Adrenal gland (tissue), 12 donors: Measurements from ENCODE around the gene KYAT1. TPM values are rescaled to one million over a fixed set of nuclear protein-coding genes. Genes with fewer than 3 reads are reported as not detected.
A peak's percentile ranks its signal among the peaks of the same experiment; 100 is the strongest.

Source experiments
- DNase-seq, 7 donors: peaks; one replicate each; pipeline ENCODE4 v3.0.0-alpha.2; 2019 to 2020
- H3K27ac ChIP-seq, 5 donors: fragments of 200-600 bp; sonication (generic) in 4 of 5; 1 replicate in 3 of 5; 2 replicates in 2 of 5; pipeline versions ENCODE4 v1.5.1 to v1.8.0; 2016 to 2020; ENCODE audit warnings: mild to moderate bottlenecking in 1 of 5
- H3K27me3 ChIP-seq: fragments of 200-600 bp; 2 replicates; pipeline ENCODE4 v1.8.0; 2021
- H3K36me3 ChIP-seq, 2 donors: fragments of 200-600 bp; replicated peaks in 1 of 2; 1 replicate in 1 of 2; 2 replicates in 1 of 2; pipeline versions ENCODE4 v1.5.1 to v1.8.0; 2018 to 2022
- H3K4me1 ChIP-seq, 2 donors: fragments of 200-600 bp; replicated peaks in 1 of 2; 1 replicate in 1 of 2; 2 replicates in 1 of 2; pipeline versions ENCODE4 v1.5.1 to v1.8.0; 2018 to 2021
- H3K4me3 ChIP-seq, 4 donors: fragments of 200-600 bp; sonication (generic) in 3 of 4; one replicate each; pipeline ENCODE4 v1.5.1; 2016 to 2018
- H3K9me3 ChIP-seq, 3 donors: fragments of 200-600 bp; sonication (generic) in 1 of 3; replicated peaks in 1 of 3; 1 replicate in 2 of 3; 2 replicates in 1 of 3; pipeline versions ENCODE4 v1.5.1 to v1.8.0; 2016 to 2021
- POLR2A ChIP-seq, 2 donors: fragments of 450-650 bp; IDR thresholded peaks; one replicate each; pipeline ENCODE4 v1.6.1; 2017; ENCODE audit warnings: antibody characterized with exemption in 2 of 2, mild to moderate bottlenecking in 2 of 2, moderate library complexity in 1 of 2
- WGBS, 4 donors: extraction: QIAGEN DNeasy Blood & Tissue Kit in 2 of 4; methylation state at CpG; one replicate each; pipeline versions ENCODE4 v1.1.5 to v1.1.7; 2013 to 2017; 5-methylcytosine and 5-hydroxymethylcytosine counted together
- intact Hi-C, 2 donors: fragments of 100-400 bp; cut with DNase I; formaldehyde crosslinking; loops; one replicate each; pipeline versions ENCODE4 v1.14.1 to v1.15.0; 2022 to 2023
- polyA plus RNA-seq, 3 donors: library from polyadenylated mRNA; stranded (reverse); fragments of 200-250 nt in 2 of 3; fragments of 350-450 nt in 1 of 3; fragmentation: Illumina TruSeq in 1 of 3; extraction: RNeasy Lipid Tissue Mini Kit (QIAGEN cat#74804) in 1 of 3; gene quantifications; one replicate each; pipeline ENCODE4 v1.2.3, GENCODE V29; 2013 to 2014
- total RNA-seq, 9 donors: library from RNA; depleted of rRNA in 4 of 9; stranded (reverse); fragments of >200 nt in 4 of 9; fragments of 120-200 nt in 1 of 9; fragmentation: NEBNext Ultra II Directional in 1 of 9; extraction: Animal tissue kit (Norgen Biotek cat#: 25700) in 1 of 9; gene quantifications; one replicate each; pipeline versions ENCODE4 v1.1.0 to v1.2.4, GENCODE V29; 2013 to 2023
- TF ChIP-seq, protein P1 (sequence below), 6 experiments: fragments of 450-650 bp in 4 of 6; fragments of 200-600 bp in 2 of 6; sonication (generic) in 1 of 6; IDR thresholded peaks; 1 replicate in 5 of 6; 2 replicates in 1 of 6; pipeline versions ENCODE4 v1.5.1 to v1.8.0; 2016 to 2021; ENCODE audit warnings: antibody characterized with exemption in 6 of 6, mild to moderate bottlenecking in 2 of 6, moderate library complexity in 1 of 6
- donor health status: healthy with polysubstance abuse.
- donor health status: Bipolar disorder and iron deficiency.
- donor health status: DM: yes; HTN: yes; CAD: no.
- donor health status: DM: no; HTN: no; CAD: no.
- donor health status: DM: no; HTN: no; CAD: no.
- donor health status: DM: yes; HTN: yes; CAD: no.

Gene KYAT1
- total and polyA plus RNA-seq, 12 donors = 3.5 to 10.3 (median 7.2) TPM

DNA sequence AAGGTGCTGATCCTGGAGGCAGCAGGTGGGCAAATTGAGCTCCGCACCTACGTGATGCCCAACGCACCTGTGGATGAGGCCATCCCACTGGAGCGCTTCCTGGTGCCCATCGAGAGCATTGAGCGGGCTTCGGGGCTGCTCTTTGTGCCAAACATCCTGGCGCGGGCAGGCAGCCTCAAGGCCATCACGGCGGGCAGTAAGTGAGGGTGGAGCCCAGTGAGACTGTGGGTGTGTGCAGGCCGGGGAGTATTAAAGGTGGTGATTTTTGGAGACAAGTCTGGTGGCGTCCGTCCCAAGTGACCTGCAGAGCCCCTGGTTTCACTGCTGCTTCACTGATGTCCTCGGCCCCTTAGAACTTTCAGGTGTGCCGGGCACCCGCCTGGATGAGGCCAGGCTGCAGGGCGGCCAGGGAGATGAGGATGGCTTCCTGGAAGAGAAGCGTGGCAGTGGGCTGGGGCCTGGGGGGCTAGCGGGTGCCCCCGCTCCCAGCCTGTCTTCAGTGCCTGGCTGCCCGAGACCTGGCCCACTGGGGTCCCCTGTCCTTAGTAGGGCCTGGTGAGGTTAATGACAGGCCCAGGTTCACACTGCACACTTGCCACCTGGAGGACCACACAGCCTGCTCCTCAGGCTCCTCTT is 59.2 kb downstream of the KYAT1 start:
- TF ChIP-seq, protein P1, sequence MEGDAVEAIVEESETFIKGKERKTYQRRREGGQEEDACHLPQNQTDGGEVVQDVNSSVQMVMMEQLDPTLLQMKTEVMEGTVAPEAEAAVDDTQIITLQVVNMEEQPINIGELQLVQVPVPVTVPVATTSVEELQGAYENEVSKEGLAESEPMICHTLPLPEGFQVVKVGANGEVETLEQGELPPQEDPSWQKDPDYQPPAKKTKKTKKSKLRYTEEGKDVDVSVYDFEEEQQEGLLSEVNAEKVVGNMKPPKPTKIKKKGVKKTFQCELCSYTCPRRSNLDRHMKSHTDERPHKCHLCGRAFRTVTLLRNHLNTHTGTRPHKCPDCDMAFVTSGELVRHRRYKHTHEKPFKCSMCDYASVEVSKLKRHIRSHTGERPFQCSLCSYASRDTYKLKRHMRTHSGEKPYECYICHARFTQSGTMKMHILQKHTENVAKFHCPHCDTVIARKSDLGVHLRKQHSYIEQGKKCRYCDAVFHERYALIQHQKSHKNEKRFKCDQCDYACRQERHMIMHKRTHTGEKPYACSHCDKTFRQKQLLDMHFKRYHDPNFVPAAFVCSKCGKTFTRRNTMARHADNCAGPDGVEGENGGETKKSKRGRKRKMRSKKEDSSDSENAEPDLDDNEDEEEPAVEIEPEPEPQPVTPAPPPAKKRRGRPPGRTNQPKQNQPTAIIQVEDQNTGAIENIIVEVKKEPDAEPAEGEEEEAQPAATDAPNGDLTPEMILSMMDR (IDR thresholded peaks at IDR 0.05) = no peak
- TF ChIP-seq POLR2A (IDR thresholded peaks at IDR 0.05) = no peak
- no peaks in the 10 kb centered on the region for H3K27me3 ChIP-seq
- DNase-seq = peak in 4 of 7 donors; percentile 42 to 68 (median 61)
- peaks cover 4 to 14% of the 10 kb centered on the region in 2 donors for H3K4me1 ChIP-seq
- H3K27ac ChIP-seq = no peak overlapping the region
- intact Hi-C loops = no loop called here
- peaks cover 0 to 52% of the 10 kb centered on the region in 2 donors for H3K36me3 ChIP-seq
- no peaks in the 10 kb centered on the region for H3K9me3 ChIP-seq
- H3K4me3 ChIP-seq = no peak overlapping the region
- 60 to 81% (median 69%) methylated on average over 13 to 22 of the region's 22 CpGs for WGBS, 4 donors

- Histone ChIP-seq H3K36me3 (peaks cover 0 to 45% of the 10 kb centered on the region in 2 donors), H3K27ac (no peak overlapping the region), H3K27me3 (no peaks in the 10 kb centered on the region), H3K4me1 (peaks cover 4 to 14% of the 10 kb centered on the region in 2 donors), H3K4me3 (no peak overlapping the region), H3K9me3 (no peaks in the 10 kb centered on the region)
- no peak for TF ChIP-seq POLR2A (IDR thresholded peaks at IDR 0.05)
- TF ChIP-seq, protein P1 (IDR thresholded peaks at IDR 0.05) = no peak
- intact Hi-C loops = no loop called here
- 82 to 87% (median 85%) methylated on average over 13 to 16 of the region's 16 CpGs for WGBS, 4 donors
- no peak for DNase-seq
Observed at GRCh38 chr9:128821584-128822406, 60.0 kb downstream of the KYAT1 start.

DNA sequence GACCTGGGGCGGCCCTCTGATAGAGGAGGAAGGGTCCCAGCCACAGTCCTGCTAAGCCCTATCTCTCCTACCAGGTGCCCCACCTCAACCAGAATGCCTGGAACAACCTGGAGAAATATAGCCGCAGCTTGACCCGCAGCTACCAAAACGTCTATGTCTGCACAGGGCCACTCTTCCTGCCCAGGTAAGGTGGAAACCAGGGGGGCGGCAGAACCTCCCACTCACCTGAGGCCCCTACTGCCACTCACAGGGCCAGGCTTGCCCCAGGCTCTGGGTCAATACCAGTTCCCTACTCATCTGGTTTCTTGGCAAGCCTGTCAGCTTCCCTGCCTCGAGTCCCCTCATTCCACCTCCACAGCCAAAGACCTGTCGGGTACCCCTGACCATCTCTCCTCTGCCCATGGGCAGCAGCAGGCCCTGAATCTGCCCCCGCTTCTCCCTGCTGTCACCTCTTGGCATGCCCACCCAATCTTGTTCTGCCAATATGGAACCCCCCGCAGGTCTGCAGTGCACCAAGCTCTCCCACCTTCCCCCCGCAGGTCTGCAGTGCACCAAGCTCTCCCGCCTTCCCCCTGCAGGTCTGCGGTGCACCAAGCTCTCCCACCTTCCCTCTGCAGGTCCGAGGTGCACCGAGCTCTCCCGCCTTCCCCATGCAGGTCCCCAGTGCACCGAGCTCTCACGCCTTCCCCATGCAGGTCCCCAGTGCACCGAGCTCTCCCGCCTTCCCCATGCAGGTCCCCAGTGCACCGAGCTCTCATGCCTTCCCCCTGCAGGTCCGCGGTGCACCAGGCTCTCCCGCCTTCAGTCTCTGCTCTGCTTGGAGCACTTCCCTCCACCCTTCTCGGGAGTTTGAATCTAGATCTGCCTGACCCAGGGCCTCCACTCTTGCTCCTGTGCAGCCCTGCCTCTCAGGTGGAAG is 60.8 kb downstream of the KYAT1 start:
- H3K27me3 ChIP-seq = no peaks in the 10 kb centered on the region
- DNase-seq = no peak
- peaks cover 4 to 14% of the 10 kb centered on the region in 2 donors for H3K4me1 ChIP-seq
- TF ChIP-seq, protein P1 (IDR thresholded peaks at IDR 0.05) = no peak
- no peak for TF ChIP-seq POLR2A (IDR thresholded peaks at IDR 0.05)
- intact Hi-C loops = no loop called here
- no peaks in the 10 kb centered on the region for H3K9me3 ChIP-seq
- no peak overlapping the region for H3K4me3 ChIP-seq
- WGBS, 4 donors = 87 to 91% (median 90%) methylated on average over 19 to 24 of the region's 24 CpGs
- H3K27ac ChIP-seq = no peak overlapping the region
- H3K36me3 ChIP-seq = peaks cover 0 to 36% of the 10 kb centered on the region in 2 donors
